Mammary epithelial cell (primary cell): ENCODE results near the gene CYTL1.

Experiments
- CTCF ChIP-seq, 2 donors: IDR thresholded peaks in 1 of 2; conservative IDR thresholded peaks in 1 of 2; 2 replicates each; pipeline ENCODE4 v1.5.1; 2011 to 2012; ENCODE audit warnings: inconsistent platforms in 2 of 2, low read length in 2 of 2, mild to moderate bottlenecking in 2 of 2, control low read depth in 1 of 2, low read depth in 1 of 2; ENCODE audit not compliant: insufficient read depth in 1 of 2; ENCODE audit errors: extremely low read depth in 1 of 2
- EZH2 ChIP-seq: IDR thresholded peaks from 2 replicates; pipeline ENCODE4 v1.6.1; 2012; ENCODE audit warnings: low read length, inconsistent platforms, borderline replicate concordance

- TF ChIP-seq CTCF (conservative IDR thresholded peaks at IDR 0.05 in 1 of 2, IDR thresholded peaks at IDR 0.05 in 1 of 2; ENCODE audit: extremely low read depth in 1 of 2, insufficient read depth in 1 of 2, low read depth in 1 of 2, low read length in 2 of 2) (no peak), EZH2 (no peak)
Measured at GRCh38 chr4:4969298-4969697, 50.0 kb downstream of the CYTL1 start.
